ENCODE data around the gene ARL8A. TPM values are rescaled to one million over a fixed set of nuclear protein-coding genes. Genes with fewer than 3 reads are reported as not detected.
"Not testable (repeated sequence)": the region's sequence is repeated elsewhere in the genome, so short reads cannot be mapped to it uniquely, and the experiment has no call there.

Gene ARL8A
- total and polyA plus RNA-seq, 8 donors, result 34.3 to 112 (median 43.3) TPM

- no peak for ATAC-seq
- Histone ChIP-seq H3K36me3 (peaks cover 0 to 49% of the 10 kb centered on the region in 2 donors), H3K9me3 (no peaks in the 10 kb centered on the region), H3K27ac (no peak overlapping the region), H3K4me3 (no peak overlapping the region), H3K27me3 (no peaks in the 10 kb centered on the region), H3K4me1 (peaks cover 5 to 8% of the 10 kb centered on the region in 2 donors)
- intact Hi-C loops (cut with DNase I), result no loop called here
- peak in 1 of 4 donors; percentile 48 for DNase-seq
- TF ChIP-seq, protein P1, sequence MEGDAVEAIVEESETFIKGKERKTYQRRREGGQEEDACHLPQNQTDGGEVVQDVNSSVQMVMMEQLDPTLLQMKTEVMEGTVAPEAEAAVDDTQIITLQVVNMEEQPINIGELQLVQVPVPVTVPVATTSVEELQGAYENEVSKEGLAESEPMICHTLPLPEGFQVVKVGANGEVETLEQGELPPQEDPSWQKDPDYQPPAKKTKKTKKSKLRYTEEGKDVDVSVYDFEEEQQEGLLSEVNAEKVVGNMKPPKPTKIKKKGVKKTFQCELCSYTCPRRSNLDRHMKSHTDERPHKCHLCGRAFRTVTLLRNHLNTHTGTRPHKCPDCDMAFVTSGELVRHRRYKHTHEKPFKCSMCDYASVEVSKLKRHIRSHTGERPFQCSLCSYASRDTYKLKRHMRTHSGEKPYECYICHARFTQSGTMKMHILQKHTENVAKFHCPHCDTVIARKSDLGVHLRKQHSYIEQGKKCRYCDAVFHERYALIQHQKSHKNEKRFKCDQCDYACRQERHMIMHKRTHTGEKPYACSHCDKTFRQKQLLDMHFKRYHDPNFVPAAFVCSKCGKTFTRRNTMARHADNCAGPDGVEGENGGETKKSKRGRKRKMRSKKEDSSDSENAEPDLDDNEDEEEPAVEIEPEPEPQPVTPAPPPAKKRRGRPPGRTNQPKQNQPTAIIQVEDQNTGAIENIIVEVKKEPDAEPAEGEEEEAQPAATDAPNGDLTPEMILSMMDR (IDR thresholded peaks at IDR 0.05), result no peak
These were observed 3.9 kb upstream of the ARL8A start for GRCh38 chr1:202148391-202148790.

GRCh38 chr1:202146993-202147392, 2.5 kb upstream of the ARL8A start:
- Histone ChIP-seq H3K27ac (no peak overlapping the region), H3K4me1 (peaks cover 13 to 21% of the 10 kb centered on the region in 2 donors), H3K9me3 (no peaks in the 10 kb centered on the region), H3K4me3 (no peak overlapping the region), H3K27me3 (no peaks in the 10 kb centered on the region), H3K36me3 (peaks cover 0 to 38% of the 10 kb centered on the region in 2 donors)
- peak in 1 of 4 donors; percentile 35 for DNase-seq
- no peak for ATAC-seq
- intact Hi-C loops (cut with DNase I), result no loop called here
- TF ChIP-seq, protein P1 (IDR thresholded peaks at IDR 0.05), result no peak

GRCh38 chr1:202146279-202146678, 1.7 kb upstream of the ARL8A start:
- no peak overlapping the region for H3K4me3 ChIP-seq
- TF ChIP-seq, protein P1 (IDR thresholded peaks at IDR 0.05), result no peak
- peaks cover 0 to 31% of the 10 kb centered on the region in 2 donors for H3K36me3 ChIP-seq
- DNase-seq (no peak), ATAC-seq (no peak)
- intact Hi-C loops (cut with DNase I), result no loop called here
- no peaks in the 10 kb centered on the region for H3K9me3 ChIP-seq
- peaks cover 13 to 28% of the 10 kb centered on the region in 2 donors for H3K4me1 ChIP-seq
- H3K27me3 ChIP-seq, result no peaks in the 10 kb centered on the region
- H3K27ac ChIP-seq, result no peak overlapping the region

DNA sequence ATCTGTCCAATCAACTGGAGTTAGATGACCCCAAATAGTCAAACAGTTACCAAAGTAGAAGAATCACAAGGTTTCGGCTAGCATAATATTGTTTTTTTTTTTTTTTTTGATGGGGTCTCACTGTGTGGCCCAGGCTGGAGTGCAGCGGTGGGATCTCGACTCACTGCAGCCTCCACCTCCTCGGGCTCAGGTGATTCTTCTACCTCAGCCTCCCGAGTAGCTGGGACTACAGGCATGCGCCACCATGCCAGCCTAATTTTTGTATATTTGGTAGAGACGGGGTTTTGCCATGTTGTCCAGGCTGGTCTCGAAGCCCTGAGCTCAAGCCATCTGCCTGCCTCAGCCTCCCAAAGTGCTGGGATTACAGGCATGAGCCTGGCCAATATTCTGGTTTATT, 1.2 kb upstream of the ARL8A start:
- peaks cover 0 to 30% of the 10 kb centered on the region in 2 donors for H3K36me3 ChIP-seq
- peaks cover 13 to 34% of the 10 kb centered on the region in 2 donors for H3K4me1 ChIP-seq
- H3K9me3 ChIP-seq; intact Hi-C loops (cut with DNase I); ATAC-seq; H3K27me3 ChIP-seq: not testable (repeated sequence)
- H3K4me3 ChIP-seq, result peak overlapping the region in 1 of 2 donors; percentile 96
- H3K27ac ChIP-seq, result peak overlapping the region in 1 of 2 donors; percentile 98
- DNase-seq, result peak in 1 of 4 donors; percentile 30

GRCh38 chr1:202145068-202145743, 669 bp upstream of the ARL8A start:
- no peaks in the 10 kb centered on the region for H3K9me3 ChIP-seq
- intact Hi-C loops (cut with DNase I), result no loop called here
- H3K4me1 ChIP-seq, result peaks cover 13 to 39% of the 10 kb centered on the region in 2 donors
- DNase-seq (peak in 1 of 4 donors; percentile 33), ATAC-seq (peak; percentile 10)
- peaks cover 0 to 29% of the 10 kb centered on the region in 2 donors for H3K36me3 ChIP-seq
- peak overlapping the region; percentile 92 to 96 for H3K4me3 ChIP-seq
- H3K27ac ChIP-seq, result peak overlapping the region; percentile 89 to 98
- H3K27me3 ChIP-seq, result no peaks in the 10 kb centered on the region
- TF ChIP-seq, protein P1 (IDR thresholded peaks at IDR 0.05), result no peak

Data from left lung (tissue), 10 donors.